ENCODE measurements around the gene KIF26B. TPM values are rescaled to one million over a fixed set of nuclear protein-coding genes. Genes with fewer than 3 reads are reported as not detected.

KIF26B gene
- total RNA-seq, 1 donor from 2014 or later: 3.4 TPM

GRCh38 chr1:245216366-245217115 is 61.8 kb downstream of the KIF26B start:
- H3K27ac Mint-ChIP-seq (ENCODE audit: unreplicated experiment): no peak overlapping the region
- peaks cover 3% of the 10 kb centered on the region for H3K36me3 Mint-ChIP-seq (ENCODE audit: low read depth, unreplicated experiment)
- no peak for TF ChIP-seq CTCF (IDR thresholded peaks at IDR 0.05; ENCODE audit: unreplicated experiment)
- DNase-seq (ENCODE audit: low spot score): no peak
- H3K4me1 Mint-ChIP-seq (ENCODE audit: unreplicated experiment): peaks cover 12% of the 10 kb centered on the region
- no peaks in the 10 kb centered on the region for H3K9me3 Mint-ChIP-seq (ENCODE audit: unreplicated experiment)
- no peak overlapping the region for H3K4me3 Mint-ChIP-seq (ENCODE audit: unreplicated experiment)
- peaks cover 3% of the 10 kb centered on the region for H3K27me3 Mint-ChIP-seq (ENCODE audit: unreplicated experiment)

- no peak for TF ChIP-seq CTCF (IDR thresholded peaks at IDR 0.05; ENCODE audit: unreplicated experiment)
- no peak for DNase-seq (ENCODE audit: low spot score)
- H3K4me3 Mint-ChIP-seq (ENCODE audit: unreplicated experiment): no peak overlapping the region
- H3K27ac Mint-ChIP-seq (ENCODE audit: unreplicated experiment): no peak overlapping the region
- peaks cover 3% of the 10 kb centered on the region for H3K27me3 Mint-ChIP-seq (ENCODE audit: unreplicated experiment)
- peaks cover 9% of the 10 kb centered on the region for H3K4me1 Mint-ChIP-seq (ENCODE audit: unreplicated experiment)
- no peaks in the 10 kb centered on the region for H3K9me3 Mint-ChIP-seq (ENCODE audit: unreplicated experiment)
- H3K36me3 Mint-ChIP-seq (ENCODE audit: low read depth, unreplicated experiment): peaks cover 3% of the 10 kb centered on the region
Measured at GRCh38 chr1:245217853-245218608, 63.2 kb downstream of the KIF26B start.

- Mint-ChIP-seq H3K4me3 (ENCODE audit: unreplicated experiment) (no peak overlapping the region), H3K36me3 (ENCODE audit: low read depth, unreplicated experiment) (peaks cover 3% of the 10 kb centered on the region), H3K9me3 (ENCODE audit: unreplicated experiment) (no peaks in the 10 kb centered on the region), H3K27ac (ENCODE audit: unreplicated experiment) (no peak overlapping the region), H3K27me3 (ENCODE audit: unreplicated experiment) (peaks cover 2% of the 10 kb centered on the region), H3K4me1 (ENCODE audit: unreplicated experiment) (peaks cover 9% of the 10 kb centered on the region)
- TF ChIP-seq CTCF (IDR thresholded peaks at IDR 0.05; ENCODE audit: unreplicated experiment): no peak
- no peak for DNase-seq (ENCODE audit: low spot score)
Measured at GRCh38 chr1:245220381-245220985, 65.7 kb downstream of the KIF26B start.

GRCh38 chr1:245221805-245222204 is 67.0 kb downstream of the KIF26B start:
- Mint-ChIP-seq H3K4me3 (ENCODE audit: unreplicated experiment) (no peak overlapping the region), H3K27ac (ENCODE audit: unreplicated experiment) (no peak overlapping the region), H3K36me3 (ENCODE audit: low read depth, unreplicated experiment) (peaks cover 3% of the 10 kb centered on the region), H3K4me1 (ENCODE audit: unreplicated experiment) (peaks cover 6% of the 10 kb centered on the region), H3K27me3 (ENCODE audit: unreplicated experiment) (no peaks in the 10 kb centered on the region), H3K9me3 (ENCODE audit: unreplicated experiment) (no peaks in the 10 kb centered on the region)
- no peak for TF ChIP-seq CTCF (IDR thresholded peaks at IDR 0.05; ENCODE audit: unreplicated experiment)
- DNase-seq (ENCODE audit: low spot score): no peak
